Astrocyte of the hippocampus (primary cell): ENCODE results near the gene P2RY2.
A peak's percentile ranks its signal among the peaks of the same experiment; 100 is the strongest.

Experiments
- DNase-seq: peaks from one replicate; pipeline ENCODE4 v3.0.0; 2011; ENCODE audit warnings: low read depth, low spot score

The P2RY2 gene

DNA sequence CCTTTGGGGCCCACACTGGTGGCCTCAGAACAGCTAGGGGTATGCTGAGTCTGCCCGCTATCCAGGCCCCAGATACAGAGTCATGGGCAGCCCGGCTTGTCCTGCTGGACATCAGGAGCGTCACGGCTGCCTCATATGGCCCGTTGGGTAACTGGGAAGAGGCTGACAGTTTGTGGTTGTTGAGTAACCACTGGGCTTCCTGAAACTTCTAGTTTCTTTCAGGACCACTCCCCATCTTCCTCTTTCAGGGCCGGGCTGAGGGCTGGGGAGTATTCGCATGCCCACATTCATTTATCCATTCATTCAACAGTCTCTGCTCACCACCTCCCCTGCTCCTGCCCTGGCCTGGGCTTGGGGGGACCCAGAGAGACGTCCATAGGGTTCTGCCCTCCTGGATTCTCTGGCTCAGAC, 13.4 kb upstream of the P2RY2 start:
- no peak for DNase-seq

DNA sequence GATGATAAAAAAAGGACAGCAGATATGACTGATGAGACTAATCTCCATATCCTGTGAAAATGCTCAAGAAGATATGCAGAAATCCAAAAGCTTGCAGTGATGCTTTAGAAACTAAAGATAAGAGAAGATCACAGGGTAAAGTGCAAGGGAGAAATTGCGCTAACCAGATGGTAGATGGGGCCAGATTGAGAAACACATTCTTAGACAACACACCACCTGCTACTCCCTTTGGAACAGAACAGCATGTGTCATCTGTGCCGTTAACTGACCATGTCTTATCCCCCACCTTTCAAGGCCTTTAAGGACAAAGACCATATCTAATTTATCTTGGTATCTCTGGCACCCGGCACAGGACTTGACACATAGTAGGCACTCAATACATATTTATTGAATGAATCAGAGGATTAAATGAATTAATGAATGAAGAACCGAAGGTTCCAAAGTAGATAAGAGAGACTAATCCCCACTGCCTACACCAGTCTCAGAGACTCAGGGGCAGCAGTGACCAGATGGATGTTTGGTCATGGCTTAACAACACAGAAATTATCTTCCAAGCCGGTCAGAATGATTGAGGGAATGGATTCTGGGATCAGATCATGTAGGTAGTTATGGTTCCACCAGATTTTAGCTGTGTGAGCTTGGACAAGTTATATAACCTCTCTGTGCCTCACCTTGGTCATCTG, 12.3 kb upstream of the P2RY2 start:
- no peak for DNase-seq

DNA sequence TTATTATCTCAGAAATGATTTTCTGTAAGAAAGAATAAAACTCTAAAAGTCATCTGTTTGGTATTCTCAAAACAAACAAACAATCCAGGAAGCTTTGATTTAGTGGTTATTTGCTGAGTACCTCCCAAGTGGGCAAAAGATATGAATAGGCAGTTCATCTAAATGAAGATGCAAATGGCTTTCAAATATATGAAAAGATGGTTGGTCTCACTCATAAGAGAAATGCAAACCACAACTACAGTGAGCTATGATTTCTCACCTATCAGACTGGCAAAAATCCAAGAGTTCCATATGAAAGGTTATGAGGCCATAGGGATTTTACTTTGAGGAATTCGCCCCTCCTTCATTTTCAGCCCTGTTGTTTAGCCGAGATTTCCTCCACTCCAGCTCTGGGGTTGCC, 11.3 kb upstream of the P2RY2 start:
- no peak for DNase-seq

DNA sequence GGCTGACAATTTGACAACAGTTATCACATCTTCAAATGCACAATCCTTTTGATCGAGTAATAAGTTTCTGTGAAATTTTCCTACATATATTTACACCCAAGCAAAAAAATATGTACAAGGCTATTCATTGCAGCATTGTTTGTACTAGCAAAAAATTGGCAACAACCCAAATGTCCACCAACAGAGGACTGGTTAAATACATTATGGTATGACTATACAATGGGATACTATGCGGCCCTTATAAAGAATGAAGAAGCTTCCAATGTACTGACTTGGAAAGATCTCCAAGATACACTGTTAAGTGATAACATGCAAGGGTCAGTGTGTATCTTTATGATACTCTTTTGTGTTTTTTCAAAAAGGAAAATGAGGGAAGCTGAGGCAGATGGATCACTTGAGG, 8.2 kb upstream of the P2RY2 start:
- no peak for DNase-seq

DNA sequence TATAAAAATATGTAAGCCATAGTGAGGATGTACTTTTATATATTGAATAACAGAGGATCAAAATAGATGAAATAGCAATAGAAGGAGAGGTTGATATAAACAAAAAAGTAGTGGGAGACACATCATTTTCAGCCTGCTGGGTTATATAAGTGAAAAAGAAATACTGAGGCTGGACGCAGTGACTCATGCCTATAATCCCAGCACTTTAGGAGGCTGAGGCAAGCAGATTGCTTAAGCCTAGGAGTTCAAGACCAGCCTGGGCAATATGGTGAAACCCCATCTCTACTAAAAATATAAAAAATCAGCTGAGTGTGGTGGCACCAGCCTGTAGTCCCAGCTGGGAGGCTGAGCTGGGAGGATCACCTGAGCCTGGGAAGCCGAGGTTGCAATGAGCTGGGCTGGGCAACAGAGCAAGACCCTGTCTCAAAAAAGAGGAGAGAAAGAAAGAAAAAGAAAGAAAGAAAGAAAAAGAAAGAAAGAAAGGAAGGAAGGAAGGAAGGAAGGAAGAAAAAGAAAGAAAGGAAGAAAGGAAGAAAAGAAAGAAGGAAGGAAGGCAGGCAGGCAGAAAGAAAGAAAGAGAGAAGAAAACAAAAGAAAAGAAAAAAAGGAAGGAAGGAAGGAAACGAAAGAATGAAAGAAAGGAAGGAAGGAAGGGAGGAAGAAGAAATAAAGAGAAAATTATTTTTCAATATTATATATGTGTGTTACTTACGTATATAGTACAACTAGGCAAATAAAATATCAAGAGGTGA, 7.0 kb upstream of the P2RY2 start:
- DNase-seq, result no peak

DNA sequence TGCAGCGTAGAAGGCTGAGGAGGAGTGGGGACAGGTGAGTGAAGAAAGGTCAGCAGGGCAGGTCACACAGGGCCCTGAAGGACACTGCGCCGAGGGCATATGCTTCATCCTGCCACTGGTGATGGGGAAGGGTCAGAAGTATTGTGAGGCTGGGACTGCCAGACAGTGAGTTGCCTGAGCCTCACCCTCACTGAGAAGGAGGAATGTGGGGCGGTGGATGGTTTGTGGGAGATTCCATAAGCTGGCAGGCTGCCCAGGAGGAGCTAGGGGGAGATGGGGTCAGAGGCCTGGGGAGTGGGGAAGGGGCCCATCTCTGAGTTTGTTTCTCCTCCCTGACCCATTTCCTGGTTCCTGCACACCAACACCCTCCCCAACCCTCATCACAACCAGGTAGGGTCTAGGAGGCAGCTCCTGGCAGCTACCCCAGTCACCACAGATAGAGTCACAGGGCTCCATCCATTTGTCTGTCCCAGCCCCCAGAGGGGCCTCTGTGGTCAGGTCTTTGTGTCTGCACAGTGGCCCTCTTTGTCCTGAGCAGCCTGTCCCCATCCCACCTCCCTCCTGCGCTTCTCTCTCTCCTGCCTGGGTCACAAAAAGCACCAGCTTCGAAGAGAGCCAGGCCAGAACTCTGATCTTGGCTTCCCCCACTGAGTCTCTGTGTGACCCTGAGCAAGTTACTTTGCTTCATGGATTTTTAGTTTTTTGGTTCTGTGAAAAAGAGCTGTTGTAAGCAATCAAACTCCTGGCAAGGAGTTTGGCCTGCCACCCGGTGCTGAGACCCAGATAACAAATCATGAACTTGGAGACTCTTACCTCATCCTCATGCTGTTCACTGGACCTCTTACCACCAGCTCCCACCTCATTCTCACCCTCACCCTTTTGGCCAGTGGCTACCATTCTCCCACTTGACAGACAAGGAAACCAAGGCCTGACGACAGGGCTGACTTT, 4.6 kb upstream of the P2RY2 start:
- no peak for DNase-seq

DNA sequence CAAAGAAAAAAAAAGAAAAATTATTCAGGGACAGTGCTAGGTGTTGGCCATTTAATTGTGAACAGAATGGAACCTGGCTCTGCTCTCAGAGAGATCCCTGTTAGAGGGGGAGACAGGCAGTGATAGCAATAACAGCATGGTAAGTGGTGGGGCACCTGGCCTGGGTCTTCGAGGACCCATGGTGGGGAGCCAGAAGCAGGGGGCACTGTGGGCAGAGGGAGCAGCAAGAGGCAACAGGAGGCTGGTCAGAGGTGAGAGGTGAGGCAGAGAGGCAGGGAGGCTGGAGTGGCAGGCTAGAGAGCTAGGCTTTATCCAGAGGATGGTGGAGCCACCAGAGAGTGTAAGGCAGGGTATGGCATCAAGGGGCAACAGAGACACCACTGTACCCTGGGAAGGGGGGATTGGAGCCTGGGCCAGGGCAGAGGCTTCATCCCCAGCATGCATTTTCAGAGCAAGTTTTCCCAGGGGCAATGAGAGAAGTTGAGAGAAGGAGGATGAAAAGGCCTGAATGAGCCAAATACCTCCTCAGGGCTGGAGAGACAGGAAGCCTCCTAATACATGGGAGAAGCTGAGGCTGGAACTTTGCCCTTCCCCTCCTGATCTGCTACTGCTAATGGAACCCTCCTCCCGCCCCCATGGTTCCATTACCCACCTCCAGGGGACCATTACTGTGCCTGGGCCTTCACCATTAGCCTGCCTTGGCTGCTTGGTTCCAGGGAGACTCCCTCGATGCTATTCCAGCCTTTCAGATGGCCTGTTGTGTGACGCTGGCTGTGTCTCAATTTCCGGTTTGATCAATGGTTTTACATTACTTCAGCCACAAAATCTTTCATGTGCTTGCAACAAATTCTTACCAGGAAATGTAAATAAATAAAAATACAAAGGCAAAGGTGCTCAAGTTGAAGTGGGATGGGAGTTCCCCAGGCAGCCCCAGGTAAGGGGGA, 2.6 kb upstream of the P2RY2 start:
- DNase-seq, result no peak

DNA sequence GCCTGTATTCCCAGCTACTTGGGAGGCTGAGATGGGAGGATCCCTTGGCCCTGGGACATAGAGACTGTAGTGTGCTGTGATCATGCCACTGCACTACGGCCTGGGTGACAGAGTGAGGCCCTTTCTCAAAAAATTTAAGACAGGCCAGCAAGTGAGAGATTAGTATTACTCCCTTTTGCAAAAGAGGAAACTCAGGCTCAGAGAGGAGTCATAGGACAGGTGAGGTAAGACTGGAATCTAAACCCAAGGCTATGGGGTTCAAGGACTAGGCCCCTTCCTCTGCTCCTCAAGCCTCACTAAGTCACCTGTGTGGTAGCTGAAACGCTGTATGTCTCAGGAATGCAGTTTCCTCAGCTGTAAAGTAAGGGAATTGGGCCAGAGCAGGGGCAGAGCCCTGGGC, 1.6 kb upstream of the P2RY2 start:
- DNase-seq, result no peak

DNA sequence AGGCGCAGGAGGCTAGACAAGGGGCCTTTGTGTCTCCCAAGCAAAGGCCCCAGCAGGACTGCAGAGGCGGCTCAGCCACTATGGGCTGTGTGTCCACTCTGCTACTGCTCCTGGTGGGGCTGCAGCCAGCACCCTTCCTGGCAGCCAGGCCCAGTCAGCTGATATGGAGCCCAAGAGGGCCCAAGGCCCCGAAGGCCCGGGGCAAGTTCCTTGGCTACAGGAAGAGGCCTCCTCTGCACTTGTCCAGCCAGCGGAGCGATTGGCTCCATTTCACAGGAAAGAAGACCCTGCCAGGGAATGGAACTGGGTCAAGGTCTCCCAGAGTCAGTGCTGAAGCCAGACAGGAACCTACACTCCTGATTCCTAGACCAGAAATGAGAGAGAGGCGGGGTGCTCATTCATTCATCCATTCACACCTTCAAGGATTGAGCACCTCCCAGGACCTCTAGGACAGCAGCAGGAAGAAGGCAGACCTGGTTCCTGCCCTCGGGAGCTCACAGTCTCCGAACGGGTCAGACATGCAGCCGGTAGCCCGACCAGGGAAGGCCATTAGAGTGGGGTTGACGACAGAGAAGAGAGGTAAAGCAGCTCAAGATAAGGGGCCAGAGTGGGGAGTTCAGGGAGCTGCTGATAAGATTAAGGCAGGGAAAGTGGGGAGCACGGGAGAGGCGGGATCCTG, 811 bp upstream of the P2RY2 start:
- no peak for DNase-seq

DNA sequence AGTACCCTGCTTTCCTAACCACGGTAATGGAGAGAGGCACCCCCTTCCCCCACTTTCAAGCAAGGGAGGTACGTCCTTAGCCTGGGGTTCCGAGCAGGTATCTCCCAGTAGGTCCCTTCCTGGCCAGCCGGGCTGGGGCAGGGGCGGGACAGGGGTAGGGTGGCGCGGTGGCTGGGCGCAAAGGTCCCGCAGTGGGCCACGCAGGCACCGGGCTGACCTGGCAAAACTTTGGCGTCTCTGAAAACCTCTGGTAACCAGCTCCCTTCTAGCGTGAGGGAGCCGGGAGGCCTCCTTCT, 323 bp upstream of the P2RY2 start:
- DNase-seq, result no peak

DNA sequence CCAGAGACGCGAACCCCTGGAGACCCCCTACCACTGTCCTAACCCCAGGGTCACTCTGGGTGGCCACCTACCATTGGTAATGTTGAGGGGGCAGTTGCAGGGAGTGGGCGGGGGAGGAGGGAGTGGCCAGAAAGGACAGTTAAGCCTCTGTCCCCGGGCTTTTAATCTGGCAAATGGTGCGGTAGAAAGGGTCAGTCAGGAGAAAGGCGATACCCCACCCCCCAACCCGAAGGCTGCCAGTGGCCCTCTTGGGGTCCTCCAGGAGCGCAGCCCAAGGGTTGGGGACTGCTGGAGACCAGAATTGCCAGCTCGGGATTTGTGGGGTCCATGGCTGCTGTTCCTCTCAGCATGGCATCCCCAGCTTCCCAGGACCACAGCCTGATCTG, 742 bp downstream of the P2RY2 start:
- no peak for DNase-seq

DNA sequence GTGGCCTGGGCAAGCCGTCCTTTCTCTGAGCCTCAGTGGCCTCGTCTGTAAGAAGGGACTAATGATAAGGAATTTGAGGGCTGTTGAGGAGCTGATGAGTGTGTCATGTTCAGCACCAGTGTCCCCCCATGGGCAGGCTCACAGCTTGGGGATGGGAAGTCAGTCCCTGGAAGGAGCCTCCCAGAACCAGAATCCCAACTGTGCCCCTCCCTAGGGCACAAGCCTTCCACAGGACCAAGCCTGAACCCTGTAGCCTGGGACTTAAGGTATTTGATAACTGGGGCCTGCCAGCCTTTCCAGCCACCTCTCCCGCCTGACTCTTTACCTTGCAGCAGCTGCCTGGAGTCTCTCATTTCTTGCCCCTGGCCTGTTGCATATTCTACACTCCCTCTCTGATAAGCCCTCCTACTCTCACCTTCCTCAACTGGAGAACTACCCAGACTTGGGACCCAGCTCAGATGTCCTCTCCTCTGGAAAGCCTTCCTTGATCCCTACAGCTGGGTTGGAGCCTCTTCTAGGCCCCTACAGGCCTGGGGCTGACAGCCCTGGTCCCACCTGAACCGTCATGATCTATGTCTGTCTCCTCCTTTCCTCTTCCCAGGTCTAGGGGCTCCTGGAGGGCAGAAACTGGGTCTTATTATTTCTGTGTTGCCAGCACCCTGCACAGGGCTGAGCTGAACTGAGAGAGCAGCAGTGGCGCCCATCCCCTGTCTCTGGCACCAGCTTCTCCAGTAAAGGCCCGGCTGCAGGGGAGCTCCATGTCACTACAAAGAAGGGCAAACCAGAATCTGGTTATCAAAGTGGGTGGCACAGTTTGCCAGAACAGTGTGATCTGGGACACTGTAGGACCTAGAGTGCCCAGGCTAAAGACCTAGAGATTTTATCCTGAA, 1.6 kb downstream of the P2RY2 start:
- DNase-seq, result no peak

DNA sequence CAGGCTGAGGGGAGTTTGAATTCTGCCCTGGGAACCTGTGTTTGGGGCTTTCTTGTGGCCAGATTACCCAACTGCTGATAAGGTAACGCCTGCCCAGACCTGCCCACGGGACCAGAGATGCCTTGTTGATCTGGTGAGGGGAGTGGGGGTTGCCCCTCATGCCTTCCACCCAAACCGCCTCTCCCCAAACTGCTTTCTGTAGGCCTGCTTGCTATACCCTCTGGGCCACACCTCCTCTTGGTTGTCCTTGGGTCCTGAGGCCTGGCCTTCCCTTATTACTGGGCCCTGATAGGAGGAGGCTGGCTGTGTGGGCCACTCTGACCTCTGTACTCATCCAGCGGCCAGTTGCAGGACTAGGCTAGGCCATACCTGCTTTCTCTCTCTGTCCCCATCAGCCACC, 3.4 kb downstream of the P2RY2 start:
- DNase-seq, result no peak

DNA sequence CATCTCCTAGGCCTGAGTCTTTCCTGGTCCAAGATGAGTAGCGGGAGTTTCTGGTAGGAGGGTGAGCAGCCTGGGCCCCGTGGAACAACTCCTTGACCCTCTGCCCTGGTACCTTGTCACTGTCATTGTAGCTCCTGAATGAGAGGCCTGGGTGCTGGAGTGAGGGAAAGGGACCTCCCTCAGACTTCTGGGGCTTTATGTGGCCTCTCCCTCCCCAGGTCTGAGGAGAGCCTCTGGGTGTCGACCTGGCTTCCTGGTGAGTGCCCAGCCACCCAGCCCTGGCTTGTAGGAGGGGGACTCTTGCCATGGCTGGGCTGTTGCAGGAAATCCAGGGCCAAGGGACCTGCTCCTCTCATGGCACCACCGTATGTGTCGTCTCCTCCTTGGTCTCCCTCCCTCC, 3.9 kb downstream of the P2RY2 start:
- no peak for DNase-seq

DNA sequence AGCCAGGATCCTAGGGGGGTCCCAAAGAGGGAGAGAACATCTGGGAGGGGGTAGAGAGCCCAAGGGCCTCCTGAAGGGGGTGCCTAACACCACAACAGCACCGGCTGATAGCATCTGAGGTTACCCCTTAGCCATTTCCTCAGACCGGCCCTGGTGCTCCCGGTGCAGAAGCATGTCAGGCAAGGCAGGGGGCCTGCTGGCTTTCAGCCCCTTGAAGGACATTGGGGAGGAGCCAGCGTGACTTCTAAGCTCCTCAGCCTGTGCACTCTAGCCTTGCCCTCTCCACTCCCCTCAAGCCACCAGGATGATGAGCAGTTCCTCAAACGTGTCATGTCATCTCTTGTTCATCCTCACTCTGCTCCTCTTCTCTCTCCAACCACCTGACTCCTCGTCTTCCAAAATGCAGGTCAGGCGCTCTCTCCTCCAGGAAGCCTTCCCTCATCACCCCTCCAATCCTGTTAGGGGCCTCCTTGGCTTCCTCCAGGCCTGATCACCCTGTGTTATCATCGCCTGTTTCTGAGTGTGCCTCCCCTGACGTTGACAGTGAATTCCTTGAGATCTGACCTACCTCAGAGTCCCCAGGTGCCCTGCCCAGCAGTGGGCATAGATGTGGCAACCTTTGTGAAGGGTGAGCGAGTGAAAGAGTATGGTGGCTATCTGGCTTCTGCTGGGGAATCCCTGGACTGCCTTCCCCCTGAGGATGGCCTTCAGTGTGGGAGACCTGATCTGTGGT, 6.1 kb downstream of the P2RY2 start:
- no peak for DNase-seq

DNA sequence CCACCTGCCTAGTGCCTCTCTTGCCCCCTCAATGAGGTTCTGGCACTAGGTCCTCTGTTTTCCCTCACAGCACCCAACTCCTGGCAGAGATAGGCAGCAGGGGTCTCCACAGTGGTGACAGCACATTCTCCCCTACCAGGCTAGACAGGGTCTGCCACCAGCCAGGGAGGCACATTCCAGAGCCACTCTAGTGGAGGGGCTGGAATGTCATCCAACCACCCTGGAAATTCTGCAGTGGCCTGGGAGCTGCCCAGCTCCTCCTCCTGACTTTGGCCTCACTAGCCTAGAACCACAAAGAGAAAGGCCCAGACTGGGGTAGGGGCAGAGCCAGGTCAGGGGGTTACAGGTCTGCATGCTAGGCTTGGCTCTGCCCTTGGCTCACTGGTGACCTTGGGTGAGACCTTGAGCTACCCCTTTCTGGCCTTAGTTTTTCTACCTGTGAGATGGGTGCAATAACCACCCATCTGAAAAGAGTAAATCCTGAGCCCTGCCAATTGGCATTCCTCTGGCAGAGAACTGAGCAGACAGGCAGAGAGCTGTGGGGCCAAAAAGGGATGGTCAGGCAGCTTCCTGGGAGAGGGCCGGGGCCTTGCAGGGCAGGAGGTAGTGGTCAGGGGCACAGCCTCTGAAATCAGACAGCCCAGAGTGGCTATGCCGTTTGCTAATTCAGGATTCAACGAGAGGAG, 7.1 kb downstream of the P2RY2 start:
- peak; percentile 46 for DNase-seq

DNA sequence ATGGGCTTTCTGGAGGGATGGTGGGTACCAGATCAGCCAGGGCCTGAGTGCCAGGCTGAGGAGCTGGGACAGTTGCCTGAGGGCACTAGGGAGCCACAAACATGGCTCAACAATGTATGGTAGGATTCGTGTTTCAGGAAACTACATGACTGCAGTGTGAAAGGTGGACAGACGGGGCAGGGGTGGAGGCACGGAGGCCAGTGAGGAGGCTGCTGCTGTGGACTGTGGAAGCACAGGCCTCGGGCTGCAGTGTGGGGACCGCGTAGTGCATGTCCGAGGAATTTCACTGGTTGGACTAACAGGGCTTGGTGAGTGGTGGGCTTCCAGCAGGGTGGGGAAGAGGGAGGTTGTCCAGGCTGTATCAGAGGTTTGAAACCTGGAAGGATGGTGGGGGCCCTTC, 7.8 kb downstream of the P2RY2 start:
- DNase-seq, result no peak

DNA sequence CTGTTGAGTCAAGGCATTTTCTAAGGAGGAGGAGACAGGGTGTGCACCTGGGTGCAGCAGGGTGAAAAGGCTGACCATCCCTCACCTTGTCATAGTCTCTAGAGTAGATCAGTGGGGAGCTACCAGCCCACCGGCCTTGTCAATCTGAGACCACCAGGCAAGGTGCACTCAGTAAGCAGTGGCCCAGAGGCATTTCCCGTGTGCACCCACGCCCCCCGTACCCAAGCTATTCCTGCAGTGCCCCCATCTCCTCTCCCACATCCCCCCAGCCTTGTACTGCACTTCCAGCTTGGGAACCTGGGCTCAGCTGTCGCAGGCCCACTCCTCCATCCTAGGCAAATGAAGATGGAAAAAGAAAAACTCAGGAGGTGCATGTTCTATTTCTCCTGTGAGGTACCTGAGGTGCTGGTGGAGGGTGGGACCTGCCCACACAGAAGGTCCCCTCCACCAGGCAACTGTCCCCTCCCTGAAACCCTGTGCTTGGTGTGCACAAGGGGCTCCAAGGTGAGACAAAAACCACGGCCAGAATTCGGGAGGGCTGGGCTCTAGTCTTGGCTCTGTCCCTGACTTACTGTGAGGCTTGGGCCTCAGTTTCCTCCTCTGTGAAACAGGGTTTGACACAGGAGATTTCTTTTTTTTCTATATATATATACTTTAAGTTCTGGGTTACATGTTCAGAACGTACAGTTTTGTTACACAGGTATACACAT, 8.4 kb downstream of the P2RY2 start:
- DNase-seq, result no peak
